Neural cell (in vitro differentiated cells): Measurements from ENCODE around the gene CATSPER1.

Experiments used
- CTCF ChIP-seq: fragments of 450-650 bp; IDR thresholded peaks from 2 replicates; pipeline ENCODE4 v1.5.1; 2014; ENCODE audit warnings: antibody characterized with exemption, mild to moderate bottlenecking, moderate library complexity; ENCODE audit not compliant: poor library complexity, severe bottlenecking
- EZH2 ChIP-seq: fragments of 200-600, 300-800 bp; shearing (Covaris generic), sonication (generic); IDR thresholded peaks from 2 replicates; pipeline ENCODE4 v1.6.1; 2014; ENCODE audit warnings: antibody characterized with exemption, low read length, borderline replicate concordance, mild to moderate bottlenecking; ENCODE audit not compliant: insufficient read depth, poor library complexity, severe bottlenecking

GRCh38 chr11:66011785-66012303 is 14.4 kb downstream of the CATSPER1 start, which contains the start of gene CST6:
- TF ChIP-seq CTCF (no peak), EZH2 (no peak)
